GM19463 (cell line): ENCODE results near the gene AFF2.

Source experiments
- ATAC-seq: cut with Tn5 transposase; IDR thresholded peaks from one replicate; pipeline ENCODE4 v1.9.1; 2021; ENCODE audit warnings: mild to moderate bottlenecking, moderate library complexity; ENCODE audit not compliant: unreplicated experiment

The AFF2 gene

DNA sequence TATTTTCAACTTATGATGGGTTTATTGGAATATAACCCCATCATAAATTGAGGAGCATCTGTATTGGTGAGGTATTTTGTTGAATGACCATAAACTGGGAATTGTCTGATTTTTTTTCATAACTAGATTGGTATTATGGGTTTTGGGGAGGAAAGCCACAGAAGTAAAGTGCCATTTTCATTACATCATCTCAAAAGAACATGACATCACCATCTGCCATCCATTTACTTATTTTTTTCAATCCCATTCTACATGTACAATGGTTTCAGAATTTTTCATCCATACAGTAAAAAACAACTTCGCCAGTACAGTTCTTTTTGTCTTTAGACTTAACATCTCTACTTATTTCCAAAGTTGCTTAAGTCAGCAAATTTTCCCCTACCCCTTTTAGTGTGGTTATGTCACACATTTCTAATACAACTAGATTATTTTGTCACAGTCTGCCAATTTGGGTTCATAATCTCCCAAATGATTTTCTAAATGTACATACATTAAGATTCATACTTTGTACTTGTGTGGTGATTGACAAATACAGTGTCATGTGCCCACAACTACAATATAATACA, 545.3 kb downstream of the AFF2 start:
- ATAC-seq = no peak
